GM18502 (cell line): ENCODE measurements around the gene EXOC3L4.
"Not testable (repeated sequence)": the region's sequence is repeated elsewhere in the genome, so short reads cannot be mapped to it uniquely, and the experiment has no call there.

Experiments
- ATAC-seq: cut with Tn5 transposase; IDR thresholded peaks from one replicate; pipeline ENCODE4 v1.9.1; 2021; ENCODE audit warnings: mild to moderate bottlenecking; ENCODE audit not compliant: unreplicated experiment, poor library complexity

Gene EXOC3L4

DNA sequence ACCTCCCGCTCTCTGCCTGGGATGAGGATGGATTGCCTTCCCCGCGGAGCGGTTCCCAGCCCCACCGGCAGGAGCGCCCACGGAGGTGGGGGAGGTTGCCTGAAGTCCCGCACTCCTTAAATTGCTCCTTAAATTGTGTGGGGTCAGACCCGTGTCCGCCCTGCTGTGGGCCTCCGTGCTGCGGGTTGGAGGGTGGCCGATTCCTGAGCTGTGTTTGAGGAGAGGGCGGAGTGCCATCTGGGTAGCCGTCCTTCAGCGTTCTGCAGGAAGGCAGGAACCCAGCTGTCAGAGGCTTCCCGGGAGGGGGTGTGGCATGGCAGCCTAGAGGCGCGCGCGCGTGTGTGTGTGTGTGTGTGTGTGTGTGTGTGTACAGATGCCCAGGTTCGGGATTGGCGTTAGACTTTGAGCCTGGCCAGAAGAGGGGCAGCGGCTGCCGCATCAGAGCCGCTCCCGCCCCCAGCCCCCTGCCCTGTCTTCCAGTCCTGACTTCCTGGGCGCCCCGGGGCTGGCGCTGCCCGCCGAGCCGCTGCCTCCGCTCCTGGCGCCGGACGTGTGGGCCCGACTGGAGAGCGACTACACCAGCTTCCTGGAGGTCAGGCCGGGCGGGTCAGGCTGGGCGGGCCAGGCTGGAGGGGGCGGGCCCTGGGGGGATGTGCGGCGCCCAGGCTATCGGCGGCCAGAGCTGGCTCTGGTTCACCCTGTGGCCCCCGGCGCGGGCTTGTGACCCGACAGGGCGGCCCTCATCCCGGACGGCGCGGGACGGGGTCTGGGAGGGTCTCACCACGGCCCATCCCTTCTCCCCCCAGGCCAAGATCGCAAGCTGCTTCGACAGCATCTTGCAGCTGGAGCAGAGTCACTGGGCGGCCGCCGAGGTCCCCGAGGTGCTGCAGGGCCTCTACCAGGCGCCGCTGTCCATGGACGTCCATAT lies 9.2 kb downstream of the EXOC3L4 start:
- ATAC-seq: no peak

DNA sequence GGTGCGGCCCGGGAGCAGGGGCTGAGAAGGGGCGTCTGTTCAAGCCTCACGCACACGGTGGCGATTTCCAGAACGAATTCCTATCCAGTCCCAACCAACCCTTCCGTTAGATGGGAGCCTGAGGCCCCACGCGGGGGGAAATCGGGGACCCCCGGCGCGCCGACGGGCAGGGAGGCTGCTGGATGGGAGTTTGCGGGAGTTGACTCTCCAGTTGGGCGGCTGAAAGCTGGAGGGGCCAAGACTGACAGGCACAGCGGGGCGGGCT lies 9.8 kb downstream of the EXOC3L4 start:
- no peak for ATAC-seq

GRCh38 chr14:103104654-103105452 lies 10.3 kb downstream of the EXOC3L4 start:
- peak; percentile 59 for ATAC-seq

DNA sequence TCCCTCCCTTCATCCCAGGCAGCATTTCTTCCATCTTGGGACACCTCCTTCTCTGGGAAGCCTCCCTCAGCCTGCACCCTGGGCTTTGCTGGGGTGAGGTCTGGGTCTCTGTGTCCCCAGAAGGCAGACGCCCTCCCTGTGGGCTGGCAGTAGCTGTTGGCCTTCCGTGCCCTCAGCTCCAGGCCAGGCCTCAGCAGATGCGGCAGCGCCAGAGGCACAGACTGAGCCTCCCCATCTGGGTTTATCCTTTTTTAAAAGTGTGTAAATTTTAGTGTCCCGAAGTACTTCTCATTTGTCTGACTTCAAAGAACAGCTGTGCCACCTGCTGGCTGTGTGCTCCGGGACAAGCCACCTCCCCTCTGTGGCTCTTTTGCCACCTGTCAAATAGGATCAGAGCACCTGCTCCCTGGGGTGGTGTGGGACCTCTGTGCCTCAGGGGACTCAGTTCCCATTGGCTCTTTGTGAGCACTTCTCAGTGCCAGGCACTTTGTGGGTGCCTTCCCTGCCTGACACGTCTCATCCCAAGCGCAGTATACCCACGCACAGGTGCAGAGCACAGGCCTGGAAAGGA lies 11.1 kb downstream of the EXOC3L4 start:
- no peak for ATAC-seq

DNA sequence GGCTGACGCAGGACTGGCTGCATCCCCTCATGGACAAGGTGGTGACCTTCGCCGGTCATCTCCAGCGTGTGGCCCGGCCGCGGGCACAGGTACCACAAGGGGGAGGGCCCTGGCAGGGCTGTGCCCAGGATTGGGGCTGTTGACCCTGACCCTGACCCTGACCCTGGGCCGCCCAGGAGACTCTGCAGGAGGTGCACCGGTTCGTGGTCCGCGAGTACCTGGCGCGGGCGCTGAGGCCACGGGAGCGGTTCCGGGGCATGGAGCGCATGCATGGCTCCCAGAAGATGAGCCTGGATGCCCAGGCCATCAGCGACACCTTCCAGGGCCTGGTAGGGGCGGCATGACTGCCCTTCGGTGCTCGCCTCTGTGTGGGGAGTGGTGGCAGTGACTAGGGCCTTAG lies 12.9 kb downstream of the EXOC3L4 start:
- no peak for ATAC-seq

- no peak for ATAC-seq
Measured at GRCh38 chr14:103107941-103108748, 13.6 kb downstream of the EXOC3L4 start.

- ATAC-seq: no peak
Measured at GRCh38 chr14:103108749-103109207, 14.3 kb downstream of the EXOC3L4 start.

DNA sequence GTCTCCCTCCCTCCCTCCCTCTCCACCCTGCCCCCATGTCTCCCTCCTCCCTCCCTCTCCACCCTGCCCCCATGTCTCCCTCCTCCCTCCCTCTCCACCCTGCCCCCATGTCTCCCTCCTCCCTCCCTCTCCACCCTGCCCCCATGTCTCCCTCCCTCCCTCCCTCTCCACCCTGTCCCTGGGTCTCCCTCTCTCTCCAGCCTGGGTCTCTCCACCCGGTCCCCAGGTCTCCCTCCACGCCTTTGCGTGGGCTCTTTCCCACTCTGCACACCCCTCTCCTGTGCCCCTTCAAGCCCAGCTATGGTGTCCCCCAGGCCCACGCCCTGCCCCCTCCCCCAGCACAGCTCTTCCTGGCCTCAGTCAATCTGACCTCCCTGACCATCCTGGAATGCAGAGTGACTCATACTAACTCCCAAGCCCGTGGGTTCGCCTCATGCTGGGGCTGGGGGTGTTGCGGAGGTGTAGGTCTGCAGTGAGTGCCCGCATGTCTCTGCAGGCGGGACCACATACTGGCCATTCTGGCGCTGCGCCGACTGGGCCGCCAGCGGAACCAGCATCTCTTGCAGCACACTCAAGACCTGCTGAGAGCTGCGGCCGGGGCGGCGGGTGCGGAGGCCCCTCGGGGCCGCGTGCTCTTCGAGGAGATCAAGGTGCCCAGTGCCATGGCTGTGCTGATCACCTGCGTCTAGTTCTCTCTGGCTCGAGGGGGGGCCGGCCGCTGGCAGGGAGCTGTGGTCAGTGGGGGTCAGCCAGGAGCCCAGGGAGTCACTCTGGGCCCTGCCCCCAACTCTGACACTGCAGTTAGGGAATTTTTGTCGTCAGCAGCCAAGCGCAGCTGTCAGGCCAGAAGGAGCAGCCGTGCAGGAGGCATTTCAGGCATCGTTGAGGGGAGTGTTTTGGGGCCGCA lies 15.3 kb downstream of the EXOC3L4 start:
- no peak for ATAC-seq

DNA sequence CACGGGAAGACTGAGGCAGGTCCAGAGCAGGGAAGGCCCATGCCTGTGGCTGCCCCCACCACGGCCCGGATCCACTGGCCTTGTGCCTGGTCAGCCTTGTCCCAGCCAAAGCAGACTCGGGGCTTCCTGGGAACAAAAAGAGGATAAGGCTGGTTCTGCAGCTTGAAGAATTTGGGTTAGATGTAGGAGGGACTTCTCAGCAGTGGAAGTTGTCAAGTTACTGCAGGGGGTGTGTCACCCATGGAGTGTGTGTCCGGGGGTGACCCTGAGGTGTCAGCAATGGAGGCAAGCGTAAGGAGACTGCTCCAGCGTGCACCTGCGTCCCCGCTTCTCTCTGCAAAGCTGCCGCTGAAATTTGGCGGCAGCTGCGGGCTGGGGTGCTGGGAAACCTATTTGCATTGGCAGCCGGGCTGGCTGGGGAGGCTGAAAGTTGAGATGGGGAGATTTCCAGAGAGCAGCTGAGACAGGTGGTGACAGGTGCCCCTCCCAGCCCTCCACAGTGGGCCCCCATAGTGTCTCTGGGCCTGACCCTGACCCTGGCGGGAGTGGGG lies 16.2 kb downstream of the EXOC3L4 start:
- no peak for ATAC-seq

- ATAC-seq: no peak
Measured at GRCh38 chr14:103111232-103111868, 16.8 kb downstream of the EXOC3L4 start.

DNA sequence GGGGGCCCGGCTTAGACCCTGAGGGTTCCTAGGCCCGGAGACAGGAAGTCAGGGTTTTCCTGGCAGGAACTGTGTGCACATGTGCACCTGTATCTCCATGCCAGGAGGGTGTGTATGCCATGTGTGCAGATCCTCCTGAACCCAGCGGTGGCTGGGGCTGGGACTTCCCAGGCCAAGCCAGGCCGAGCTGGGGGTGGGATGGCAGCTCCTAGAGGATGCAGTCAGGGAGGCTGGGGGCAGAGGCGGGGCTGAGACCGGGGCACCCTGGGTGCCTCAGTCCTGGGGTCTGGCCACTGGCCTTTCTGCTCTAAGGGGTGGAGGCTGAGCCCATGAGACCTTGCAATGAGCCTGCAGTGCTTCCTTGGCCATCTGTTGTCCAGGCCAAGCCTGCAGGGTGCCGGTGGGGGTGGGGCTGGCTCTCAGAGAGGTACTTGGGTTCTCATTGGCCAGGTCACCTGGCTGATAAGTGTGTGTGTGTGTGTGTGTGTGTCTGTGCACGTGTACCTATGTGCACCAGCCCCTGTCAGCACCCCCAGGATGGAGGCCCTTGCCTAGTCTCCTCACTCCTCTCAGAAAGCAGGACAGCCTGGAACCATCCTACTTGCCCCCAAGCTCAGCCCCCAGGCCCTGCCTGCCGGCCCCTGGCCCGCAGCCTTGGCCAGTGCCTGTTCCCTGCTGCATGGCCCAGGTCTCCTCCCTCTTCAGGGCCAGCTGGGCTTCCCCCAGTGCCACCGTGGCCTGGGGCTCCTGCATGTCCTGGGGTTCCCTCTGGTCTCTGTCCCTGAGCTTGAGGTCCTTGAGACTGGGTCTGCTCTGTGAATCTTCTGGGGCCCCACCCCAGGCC lies 18.1 kb downstream of the EXOC3L4 start:
- ATAC-seq: no peak

DNA sequence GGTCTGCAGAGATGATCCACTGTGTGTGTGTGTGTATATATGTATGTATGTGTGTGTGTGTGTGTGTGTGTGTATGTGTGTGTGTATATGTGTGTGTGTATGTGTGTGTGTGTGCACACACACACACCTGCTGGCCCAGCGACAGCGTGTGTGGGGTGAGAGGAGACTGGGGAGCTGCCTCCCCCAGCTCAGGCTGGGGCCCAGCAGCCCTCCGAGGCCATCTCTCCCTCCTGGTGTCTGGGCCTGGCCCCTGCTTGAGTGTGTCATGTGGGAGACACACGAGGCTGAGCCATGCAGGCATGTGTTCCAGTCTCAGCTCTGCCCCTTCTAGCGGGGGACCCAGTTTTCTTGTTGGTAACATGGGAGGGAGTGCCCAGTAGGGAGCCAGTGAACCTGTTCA lies 18.8 kb downstream of the EXOC3L4 start:
- no peak for ATAC-seq

DNA sequence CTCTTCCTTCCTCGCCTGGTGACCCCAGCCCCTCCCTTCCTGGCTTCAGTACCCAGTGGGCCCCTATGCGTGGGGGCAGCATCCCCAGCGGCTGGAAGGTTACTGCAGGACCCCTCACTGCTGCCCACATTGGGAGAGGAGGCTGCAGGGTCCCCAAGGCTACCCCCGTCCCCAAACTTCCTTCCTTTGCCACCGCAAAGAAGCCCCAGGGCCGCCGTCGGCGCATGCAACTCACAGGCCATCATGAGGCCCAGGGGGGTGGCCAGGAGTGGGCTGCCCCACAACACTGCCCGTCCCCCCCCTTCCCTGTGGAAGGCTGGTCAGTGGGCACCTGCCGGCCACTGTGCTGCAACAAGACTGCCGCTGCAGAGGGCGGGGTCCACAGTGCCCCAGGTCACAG lies 19.2 kb downstream of the EXOC3L4 start:
- no peak for ATAC-seq

DNA sequence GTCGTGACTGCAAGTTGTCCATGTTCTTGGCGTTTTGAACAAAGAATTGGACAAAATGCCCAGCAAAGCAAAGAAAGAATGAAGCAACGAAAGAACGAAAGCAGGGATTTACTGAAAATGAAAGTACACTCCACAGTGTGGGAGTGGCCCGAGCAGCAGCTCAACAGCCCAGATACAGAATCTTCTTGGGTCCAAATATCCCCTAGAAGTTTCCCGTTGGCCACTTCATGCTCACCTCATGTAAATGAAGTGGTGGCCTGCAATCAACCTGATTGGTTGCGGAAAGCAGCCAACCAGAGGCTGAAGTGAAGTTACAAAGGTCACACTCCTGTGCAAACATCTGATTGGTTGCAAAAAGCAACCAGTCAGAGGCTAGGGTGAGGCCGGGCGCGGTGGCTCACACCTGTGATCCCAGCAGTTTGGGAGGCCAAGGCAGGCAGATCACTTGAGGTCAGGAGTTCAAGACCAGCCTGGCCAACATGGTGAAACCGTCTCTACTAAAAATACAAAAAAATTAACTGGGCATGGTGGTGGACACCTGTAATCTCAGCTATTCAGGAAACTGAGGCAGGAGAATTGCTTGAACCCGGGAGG lies 20.7 kb downstream of the EXOC3L4 start:
- not testable (repeated sequence) for ATAC-seq

GRCh38 chr14:103115845-103116572 lies 21.5 kb downstream of the EXOC3L4 start:
- ATAC-seq: no peak

DNA sequence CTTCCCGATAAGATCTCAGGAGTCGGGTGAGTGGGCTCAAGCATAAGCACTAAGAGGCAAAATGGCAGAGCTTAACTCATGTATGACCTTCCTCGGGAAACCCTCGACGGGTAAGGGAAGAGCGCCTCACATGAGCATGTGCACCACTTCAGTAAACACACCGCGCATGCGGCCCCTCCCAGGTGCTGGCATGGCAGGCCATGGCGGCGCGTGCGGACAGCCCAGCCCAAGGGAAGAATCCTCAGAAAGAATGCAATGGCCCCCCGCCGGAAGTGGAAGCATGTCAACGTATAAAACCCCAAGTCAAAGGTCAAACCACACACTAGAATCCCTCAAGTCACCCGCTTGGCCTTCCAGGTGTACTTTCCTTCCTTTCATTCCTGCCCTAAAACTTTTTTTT lies 22.1 kb downstream of the EXOC3L4 start:
- no peak for ATAC-seq

GRCh38 chr14:103117499-103117898 lies 23.0 kb downstream of the EXOC3L4 start:
- not testable (repeated sequence) for ATAC-seq
